HG03108 (cell line): ENCODE measurements around the gene BIRC2.
"Not testable (repeated sequence)": the region's sequence is repeated elsewhere in the genome, so short reads cannot be mapped to it uniquely, and the experiment has no call there.

Source experiments
- ATAC-seq: cut with Tn5 transposase; IDR thresholded peaks from one replicate; pipeline ENCODE4 v1.9.1; 2021; ENCODE audit warnings: moderate library complexity; ENCODE audit not compliant: unreplicated experiment

Gene BIRC2

GRCh38 chr11:102346748-102347461, at the start of gene BIRC2:
Gene BIRC2 (plus strand): TSS chr11:102347214. CDS start chr11:102349855, 2,641 bp downstream.
- peak; percentile 85 for ATAC-seq

- not testable (repeated sequence) for ATAC-seq
Measured at GRCh38 chr11:102300837-102301236, 46.2 kb upstream of the BIRC2 start.

GRCh38 chr11:102302241-102302640, 44.8 kb upstream of the BIRC2 start:
- no peak for ATAC-seq

GRCh38 chr11:102304686-102305085, 42.3 kb upstream of the BIRC2 start:
- no peak for ATAC-seq

- ATAC-seq: no peak
Measured at GRCh38 chr11:102305352-102306047, 41.5 kb upstream of the BIRC2 start.

GRCh38 chr11:102306048-102306597, 40.9 kb upstream of the BIRC2 start:
- no peak for ATAC-seq

GRCh38 chr11:102306817-102307726, 39.9 kb upstream of the BIRC2 start:
- no peak for ATAC-seq

GRCh38 chr11:102307727-102308038, 39.3 kb upstream of the BIRC2 start:
- no peak for ATAC-seq

- ATAC-seq: no peak
Measured at GRCh38 chr11:102309621-102310541, 37.1 kb upstream of the BIRC2 start.

GRCh38 chr11:102312667-102313066, 34.3 kb upstream of the BIRC2 start:
- ATAC-seq: no peak

GRCh38 chr11:102313238-102313940, 33.6 kb upstream of the BIRC2 start:
- ATAC-seq: no peak

- ATAC-seq: no peak
Measured at GRCh38 chr11:102314784-102315183, 32.2 kb upstream of the BIRC2 start.

GRCh38 chr11:102316346-102316904, 30.6 kb upstream of the BIRC2 start:
- no peak for ATAC-seq

- ATAC-seq: peak; percentile 81
Measured at GRCh38 chr11:102317099-102317767, 29.8 kb upstream of the BIRC2 start, which contains the start of gene BIRC3. Gene BIRC3 (plus strand): TSS chr11:102317484. CDS start chr11:102324510, 7,026 bp downstream.

- ATAC-seq: no peak
Measured at GRCh38 chr11:102317768-102318103, 29.3 kb upstream of the BIRC2 start.

- ATAC-seq: no peak
Measured at GRCh38 chr11:102318469-102318868, 28.5 kb upstream of the BIRC2 start.

- no peak for ATAC-seq
Measured at GRCh38 chr11:102319544-102319943, 27.5 kb upstream of the BIRC2 start.

GRCh38 chr11:102320188-102320587, 26.8 kb upstream of the BIRC2 start:
- no peak for ATAC-seq

- no peak for ATAC-seq
Measured at GRCh38 chr11:102320679-102321078, 26.3 kb upstream of the BIRC2 start.
